ENCODE results near the gene CCL20.

DNA sequence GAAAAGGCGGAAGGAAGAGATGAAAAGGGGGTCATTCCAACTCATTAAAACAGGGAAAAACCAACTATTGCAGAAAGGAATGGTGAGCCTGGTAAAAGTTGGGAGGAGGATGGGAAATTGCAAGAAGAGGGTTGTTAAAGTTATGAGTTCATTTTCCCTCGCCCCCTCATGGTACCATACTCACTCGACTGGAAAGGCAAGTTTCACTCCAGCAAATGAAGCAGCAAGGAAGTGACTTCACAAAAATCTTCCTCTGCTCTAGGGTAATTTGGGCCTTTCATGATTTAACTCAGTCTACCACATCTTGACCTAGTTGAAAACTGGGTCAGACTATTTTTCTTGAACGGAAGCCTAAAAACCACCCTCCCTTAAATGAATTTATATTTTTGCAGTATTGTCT lies 34.9 kb downstream of the CCL20 start:
- TF ChIP-seq, protein P1, sequence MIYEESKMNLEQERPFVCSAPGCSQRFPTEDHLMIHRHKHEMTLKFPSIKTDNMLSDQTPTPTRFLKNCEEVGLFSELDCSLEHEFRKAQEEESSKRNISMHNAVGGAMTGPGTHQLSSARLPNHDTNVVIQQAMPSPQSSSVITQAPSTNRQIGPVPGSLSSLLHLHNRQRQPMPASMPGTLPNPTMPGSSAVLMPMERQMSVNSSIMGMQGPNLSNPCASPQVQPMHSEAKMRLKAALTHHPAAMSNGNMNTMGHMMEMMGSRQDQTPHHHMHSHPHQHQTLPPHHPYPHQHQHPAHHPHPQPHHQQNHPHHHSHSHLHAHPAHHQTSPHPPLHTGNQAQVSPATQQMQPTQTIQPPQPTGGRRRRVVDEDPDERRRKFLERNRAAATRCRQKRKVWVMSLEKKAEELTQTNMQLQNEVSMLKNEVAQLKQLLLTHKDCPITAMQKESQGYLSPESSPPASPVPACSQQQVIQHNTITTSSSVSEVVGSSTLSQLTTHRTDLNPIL (CRISPR knock-in tag; IDR thresholded peaks at IDR 0.05; ENCODE audit: low read depth): no peak
- TF ChIP-seq BACH2 (CRISPR knock-in tag; IDR thresholded peaks at IDR 0.05; ENCODE audit: borderline replicate concordance): no peak
- TF ChIP-seq, protein P2, sequence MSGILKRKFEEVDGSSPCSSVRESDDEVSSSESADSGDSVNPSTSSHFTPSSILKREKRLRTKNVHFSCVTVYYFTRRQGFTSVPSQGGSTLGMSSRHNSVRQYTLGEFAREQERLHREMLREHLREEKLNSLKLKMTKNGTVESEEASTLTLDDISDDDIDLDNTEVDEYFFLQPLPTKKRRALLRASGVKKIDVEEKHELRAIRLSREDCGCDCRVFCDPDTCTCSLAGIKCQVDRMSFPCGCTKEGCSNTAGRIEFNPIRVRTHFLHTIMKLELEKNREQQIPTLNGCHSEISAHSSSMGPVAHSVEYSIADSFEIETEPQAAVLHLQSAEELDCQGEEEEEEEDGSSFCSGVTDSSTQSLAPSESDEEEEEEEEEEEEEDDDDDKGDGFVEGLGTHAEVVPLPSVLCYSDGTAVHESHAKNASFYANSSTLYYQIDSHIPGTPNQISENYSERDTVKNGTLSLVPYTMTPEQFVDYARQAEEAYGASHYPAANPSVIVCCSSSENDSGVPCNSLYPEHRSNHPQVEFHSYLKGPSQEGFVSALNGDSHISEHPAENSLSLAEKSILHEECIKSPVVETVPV (CRISPR knock-in tag; IDR thresholded peaks at IDR 0.05): no peak
- TF ChIP-seq CSDC2 (CRISPR knock-in tag; IDR thresholded peaks at IDR 0.05): no peak
- TF ChIP-seq, protein P3, sequence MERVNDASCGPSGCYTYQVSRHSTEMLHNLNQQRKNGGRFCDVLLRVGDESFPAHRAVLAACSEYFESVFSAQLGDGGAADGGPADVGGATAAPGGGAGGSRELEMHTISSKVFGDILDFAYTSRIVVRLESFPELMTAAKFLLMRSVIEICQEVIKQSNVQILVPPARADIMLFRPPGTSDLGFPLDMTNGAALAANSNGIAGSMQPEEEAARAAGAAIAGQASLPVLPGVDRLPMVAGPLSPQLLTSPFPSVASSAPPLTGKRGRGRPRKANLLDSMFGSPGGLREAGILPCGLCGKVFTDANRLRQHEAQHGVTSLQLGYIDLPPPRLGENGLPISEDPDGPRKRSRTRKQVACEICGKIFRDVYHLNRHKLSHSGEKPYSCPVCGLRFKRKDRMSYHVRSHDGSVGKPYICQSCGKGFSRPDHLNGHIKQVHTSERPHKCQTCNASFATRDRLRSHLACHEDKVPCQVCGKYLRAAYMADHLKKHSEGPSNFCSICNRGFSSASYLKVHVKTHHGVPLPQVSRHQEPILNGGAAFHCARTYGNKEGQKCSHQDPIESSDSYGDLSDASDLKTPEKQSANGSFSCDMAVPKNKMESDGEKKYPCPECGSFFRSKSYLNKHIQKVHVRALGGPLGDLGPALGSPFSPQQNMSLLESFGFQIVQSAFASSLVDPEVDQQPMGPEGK (CRISPR knock-in tag; IDR thresholded peaks at IDR 0.05; ENCODE audit: borderline replicate concordance): no peak
- TF ChIP-seq GLIS3 (CRISPR knock-in tag; IDR thresholded peaks at IDR 0.05): no peak
- no peak for TF ChIP-seq ARNTL (CRISPR knock-in tag; IDR thresholded peaks at IDR 0.05; ENCODE audit: borderline replicate concordance, low read depth)
- TF ChIP-seq ISL1 (CRISPR knock-in tag; IDR thresholded peaks at IDR 0.05): no peak
- no peak for TF ChIP-seq ZFP30 (CRISPR knock-in tag; IDR thresholded peaks at IDR 0.05)
- no peak for TF ChIP-seq TCF4 (CRISPR knock-in tag; IDR thresholded peaks at IDR 0.05; ENCODE audit: borderline replicate concordance)
- TF ChIP-seq OSR1 (CRISPR knock-in tag; IDR thresholded peaks at IDR 0.05): no peak
- TF ChIP-seq ZC3H10 (CRISPR knock-in tag; IDR thresholded peaks at IDR 0.05): no peak
- no peak for TF ChIP-seq RARB (CRISPR knock-in tag; IDR thresholded peaks at IDR 0.05)

Data from SK-N-SH treated with all-trans-retinoic acid at 6 μM for 48 hours (cell line).